Gastroesophageal sphincter (tissue), 4 donors: ENCODE results near the gene CNTN2. TPM values are rescaled to one million over a fixed set of nuclear protein-coding genes. Genes with fewer than 3 reads are reported as not detected.

ENCODE experiments used
- ATAC-seq: fragments of 150-250 bp; one replicate; pipeline ENCODE4 v1.9.1; 2016; ENCODE audit warnings: mild to moderate bottlenecking, moderate library complexity
- H3K27ac ChIP-seq, 4 donors: fragments of 200-600 bp; sonication (generic) in 3 of 4; 1 replicate in 3 of 4; 2 replicates in 1 of 4; pipeline ENCODE4 v1.5.1; 2016 to 2019
- H3K27me3 ChIP-seq: fragments of 200-600 bp; sonication (generic); one replicate; pipeline ENCODE4 v1.5.1; 2019
- H3K36me3 ChIP-seq, 2 donors: fragments of 200-600 bp; sonication (generic); one replicate each; pipeline ENCODE4 v1.5.1; 2019; ENCODE audit warnings: control low read depth in 1 of 2
- H3K4me1 ChIP-seq, 3 donors: fragments of 200-600 bp; sonication (generic); 1 replicate in 2 of 3; 2 replicates in 1 of 3; pipeline ENCODE4 v1.5.1; 2016 to 2019; ENCODE audit warnings: control low read depth in 2 of 3
- H3K4me3 ChIP-seq, 2 donors: fragments of 200-600 bp; sonication (generic); one replicate each; pipeline ENCODE4 v1.5.1; 2019; ENCODE audit warnings: mild to moderate bottlenecking in 1 of 2, moderate library complexity in 1 of 2
- H3K9me3 ChIP-seq, 3 donors: fragments of 200-600 bp; sonication (generic); one replicate each; pipeline ENCODE4 v1.5.1; 2017 to 2019; ENCODE audit warnings: control low read depth in 2 of 3
- CTCF ChIP-seq, 4 experiments: fragments of 200-600 bp in 2 of 4; fragments of 450-650 bp in 2 of 4; sonication (generic) in 1 of 4; IDR thresholded peaks; one replicate each; pipeline ENCODE4 v1.5.1; 2017 to 2019; ENCODE audit warnings: antibody characterized with exemption in 4 of 4, mild to moderate bottlenecking in 2 of 4, moderate library complexity in 2 of 4
- EP300 ChIP-seq: sonication (generic); formaldehyde crosslinking; IDR thresholded peaks from one replicate; pipeline ENCODE4 v1.6.1; 2017; ENCODE audit warnings: antibody characterized with exemption, mild to moderate bottlenecking
- POLR2A ChIP-seq, 2 donors: fragments of 450-650 bp; IDR thresholded peaks; one replicate each; pipeline ENCODE4 v1.6.1; 2017; ENCODE audit warnings: antibody characterized with exemption in 2 of 2, mild to moderate bottlenecking in 2 of 2, moderate library complexity in 1 of 2
- POLR2AphosphoS5 ChIP-seq: sonication (generic); formaldehyde crosslinking; IDR thresholded peaks from one replicate; pipeline ENCODE4 v1.6.1; 2017; ENCODE audit warnings: antibody characterized with exemption
- WGBS, 2 donors: methylation state at CpG; one replicate each; pipeline ENCODE4 v1.1.5; 2018; ENCODE audit warnings: low coverage in 1 of 2; 5-methylcytosine and 5-hydroxymethylcytosine counted together
- total RNA-seq, 4 donors: library from RNA; depleted of rRNA; stranded (reverse); fragments of >200 nt; gene quantifications; one replicate each; pipeline ENCODE4 v1.1.0, GENCODE V29; 2016

CNTN2 gene, protein sequence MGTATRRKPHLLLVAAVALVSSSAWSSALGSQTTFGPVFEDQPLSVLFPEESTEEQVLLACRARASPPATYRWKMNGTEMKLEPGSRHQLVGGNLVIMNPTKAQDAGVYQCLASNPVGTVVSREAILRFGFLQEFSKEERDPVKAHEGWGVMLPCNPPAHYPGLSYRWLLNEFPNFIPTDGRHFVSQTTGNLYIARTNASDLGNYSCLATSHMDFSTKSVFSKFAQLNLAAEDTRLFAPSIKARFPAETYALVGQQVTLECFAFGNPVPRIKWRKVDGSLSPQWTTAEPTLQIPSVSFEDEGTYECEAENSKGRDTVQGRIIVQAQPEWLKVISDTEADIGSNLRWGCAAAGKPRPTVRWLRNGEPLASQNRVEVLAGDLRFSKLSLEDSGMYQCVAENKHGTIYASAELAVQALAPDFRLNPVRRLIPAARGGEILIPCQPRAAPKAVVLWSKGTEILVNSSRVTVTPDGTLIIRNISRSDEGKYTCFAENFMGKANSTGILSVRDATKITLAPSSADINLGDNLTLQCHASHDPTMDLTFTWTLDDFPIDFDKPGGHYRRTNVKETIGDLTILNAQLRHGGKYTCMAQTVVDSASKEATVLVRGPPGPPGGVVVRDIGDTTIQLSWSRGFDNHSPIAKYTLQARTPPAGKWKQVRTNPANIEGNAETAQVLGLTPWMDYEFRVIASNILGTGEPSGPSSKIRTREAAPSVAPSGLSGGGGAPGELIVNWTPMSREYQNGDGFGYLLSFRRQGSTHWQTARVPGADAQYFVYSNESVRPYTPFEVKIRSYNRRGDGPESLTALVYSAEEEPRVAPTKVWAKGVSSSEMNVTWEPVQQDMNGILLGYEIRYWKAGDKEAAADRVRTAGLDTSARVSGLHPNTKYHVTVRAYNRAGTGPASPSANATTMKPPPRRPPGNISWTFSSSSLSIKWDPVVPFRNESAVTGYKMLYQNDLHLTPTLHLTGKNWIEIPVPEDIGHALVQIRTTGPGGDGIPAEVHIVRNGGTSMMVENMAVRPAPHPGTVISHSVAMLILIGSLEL
- 1 to 10 TPM; 1.2 to 4.2 (median 1.8) TPM for total RNA-seq

GRCh38 chr1:205042911-205043806 is at the start of gene CNTN2:
CNTN2 (plus strand) TSS chr1:205043212; CDS start chr1:205053186, 9,974 bp downstream.
- ATAC-seq = no peak
- H3K27me3 ChIP-seq = peaks cover 69% of the 10 kb centered on the region
- H3K36me3 ChIP-seq = no peaks in the 10 kb centered on the region
- peak within 1 kb of the TSS in 1 of 2 donors; percentile 41 for H3K4me3 ChIP-seq
- no peak for TF ChIP-seq POLR2A (IDR thresholded peaks at IDR 0.05)
- TF ChIP-seq POLR2AphosphoS5 = no peak
- no peak for TF ChIP-seq CTCF (IDR thresholded peaks at IDR 0.05)
- TF ChIP-seq EP300 = no peak
- H3K4me1 ChIP-seq = peaks cover 0 to 23% (median 0%) of the 10 kb centered on the region in 3 donors
- no peaks in the 10 kb centered on the region for H3K9me3 ChIP-seq
- H3K27ac ChIP-seq = peak within 1 kb of the TSS in 1 of 4 donors; percentile 29
- no CpG with 5 or more reads among the region's 53 CpGs for WGBS, 2 donors

DNA sequence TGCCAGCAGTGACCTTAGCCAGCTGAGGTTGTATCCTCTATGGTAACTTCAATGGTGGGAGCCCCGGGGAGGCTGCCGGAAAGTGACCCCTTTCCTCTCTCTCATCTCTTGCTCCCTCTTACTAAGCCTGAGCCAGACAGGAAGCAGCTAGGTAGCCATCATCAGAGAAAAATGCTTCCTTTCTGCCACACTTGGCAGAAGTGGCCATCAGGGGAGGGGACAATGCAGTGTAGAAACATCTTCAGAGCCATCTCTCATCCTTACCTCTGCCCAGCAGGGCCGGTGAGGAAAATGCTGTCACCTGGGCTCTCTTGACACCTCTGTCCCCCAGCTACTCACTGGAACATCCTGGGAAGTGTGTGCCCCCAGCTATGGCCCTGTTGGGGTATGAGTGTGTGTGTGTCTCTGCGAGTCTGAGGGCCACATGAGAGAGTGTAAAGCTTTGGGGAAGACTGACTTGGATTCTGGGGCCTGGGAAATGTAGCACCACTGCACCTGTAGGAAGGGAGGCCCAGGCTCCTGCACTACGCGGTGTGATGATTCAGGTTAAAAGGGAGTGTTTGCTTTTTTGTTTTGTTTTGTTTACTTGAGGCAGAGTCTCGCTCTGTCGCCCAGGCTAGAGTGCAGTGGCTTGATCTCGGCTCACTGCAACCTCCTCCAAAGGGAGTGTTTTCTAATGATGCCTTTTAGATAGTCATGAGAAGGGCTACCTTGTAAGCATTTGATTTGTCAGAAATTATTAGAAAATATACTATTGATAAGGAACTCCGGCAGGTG is 48.7 kb upstream of the CNTN2 start:
- peak overlapping the region in 1 of 4 donors; percentile 36 for H3K27ac ChIP-seq
- WGBS, 2 donors = 86 to 90% methylated on average over 3 to 5 of the region's 10 CpGs
- no peaks in the 10 kb centered on the region for H3K27me3 ChIP-seq
- peaks cover 0 to 75% of the 10 kb centered on the region in 2 donors for H3K36me3 ChIP-seq
- peaks cover 0 to 22% (median 0%) of the 10 kb centered on the region in 3 donors for H3K4me1 ChIP-seq
- TF ChIP-seq POLR2A (IDR thresholded peaks at IDR 0.05) (no peak), EP300 (no peak), POLR2AphosphoS5 (no peak), CTCF (IDR thresholded peaks at IDR 0.05) (no peak)
- no peaks in the 10 kb centered on the region for H3K9me3 ChIP-seq
- ATAC-seq = no peak
- H3K4me3 ChIP-seq = no peak overlapping the region

- Histone ChIP-seq H3K9me3 (no peaks in the 10 kb centered on the region), H3K27me3 (no peaks in the 10 kb centered on the region), H3K36me3 (peaks cover 0 to 75% of the 10 kb centered on the region in 2 donors), H3K27ac (peak overlapping the region in 3 of 4 donors; percentile 7 to 60 (median 45)), H3K4me3 (no peak overlapping the region), H3K4me1 (peaks cover 0 to 22% (median 0%) of the 10 kb centered on the region in 3 donors)
- 81 to 95% methylated on average over 4 to 5 of the region's 22 CpGs for WGBS, 2 donors
- TF ChIP-seq EP300 = no peak
- no peak for TF ChIP-seq POLR2AphosphoS5
- TF ChIP-seq POLR2A (IDR thresholded peaks at IDR 0.05) = no peak
- no peak for TF ChIP-seq CTCF (IDR thresholded peaks at IDR 0.05)
- no peak for ATAC-seq
Observed at GRCh38 chr1:204996981-204997380, 46.0 kb upstream of the CNTN2 start.
